HepG2 (cell line): Measurements from ENCODE around the gene MACROD2. TPM values are rescaled to one million over a fixed set of nuclear protein-coding genes. Genes with fewer than 3 reads are reported as not detected.

Experiments
- ATAC-seq: fragments of 200-7000 bp; cut with Tn5 transposase; 3 replicates; pipeline ENCODE4 v1.9.1; 2020; ENCODE audit warnings: mild to moderate bottlenecking, moderate library complexity
- BruUV-seq: library from RNA; stranded (reverse); fragments of 400-500 nt; replicated peaks from 2 replicates; lab custom pipeline; 2021; lab: Mats Ljungman, UMichigan
- CTCF ChIA-PET: fragments of 300-600 bp; formaldehyde crosslinking; extraction: SDS; loops from one replicate; lab custom pipeline; 2021; ENCODE audit warnings: low total read pairs, inconsistent platforms, low intra/inter-chr PET ratio; lab: Yijun Ruan, JAX
- POLR2A ChIA-PET: fragments of 350-600 bp; sonication (Branson Sonifier 250); formaldehyde crosslinking; loops from one replicate; lab custom pipeline; 2020; ENCODE audit warnings: antibody characterized with exemption, inconsistent platforms; lab: Yijun Ruan, JAX
- DNase-seq: peaks from one replicate; pipeline ENCODE4 v3.0.0-alpha.2; 2015; ENCODE audit warnings: low spot score
- FAIRE-seq: peaks from 3 replicates; lab custom pipeline; 2011; peaks lifted over from hg19 to GRCh38; lab: Jason Lieb, UNC
- H2AFZ ChIP-seq: one replicate; pipeline ENCODE4 v1.6.1; 2011; ENCODE audit warnings: low read length, inconsistent platforms
- H3K27ac ChIP-seq: fragments of 300-600 bp; 3 replicates; pipeline ENCODE4 v1.8.0; 2011; ENCODE audit warnings: mixed run types, mild to moderate bottlenecking, mixed read lengths, low read length, inconsistent platforms; ENCODE audit not compliant: insufficient read depth; ENCODE audit errors: extremely low read length
- H3K27me3 ChIP-seq, 2 experiments: fragments of 200-600 bp in 1 of 2; 2 replicates in 1 of 2; 3 replicates in 1 of 2; pipeline versions ENCODE4 v1.6.0 to v1.8.0; 2011; ENCODE audit warnings: low read length in 2 of 2, mild to moderate bottlenecking in 2 of 2, moderate library complexity in 2 of 2, inconsistent platforms in 1 of 2; ENCODE audit not compliant: insufficient read depth in 2 of 2, control insufficient read depth in 1 of 2
- H3K36me3 ChIP-seq, 2 experiments: fragments of 200-600 bp in 1 of 2; replicated peaks in 1 of 2; 2 replicates in 1 of 2; 3 replicates in 1 of 2; pipeline versions ENCODE4 v1.5.1 to v1.8.0; 2011; ENCODE audit warnings: low read length in 2 of 2, inconsistent platforms in 1 of 2; ENCODE audit not compliant: insufficient read depth in 2 of 2, control insufficient read depth in 1 of 2
- H3K4me1 ChIP-seq: 2 replicates; pipeline ENCODE4 v1.5.1; 2012; ENCODE audit warnings: low read length, inconsistent platforms; ENCODE audit not compliant: insufficient read depth
- H3K4me2 ChIP-seq: 2 replicates; pipeline ENCODE4 v1.6.0; 2011; ENCODE audit warnings: low read depth, low read length, inconsistent platforms
- H3K4me3 ChIP-seq, 3 experiments: fragments of 200-600 bp in 1 of 3; sonication (generic), shearing (Covaris generic) in 1 of 3; replicated peaks in 1 of 3; 2 replicates each; pipeline ENCODE4 v1.5.1; 2011 to 2016; ENCODE audit warnings: low read length in 3 of 3, inconsistent platforms in 2 of 3, low read depth in 2 of 3, mild to moderate bottlenecking in 2 of 3, control low read depth in 1 of 3, mixed read lengths in 1 of 3; ENCODE audit not compliant: insufficient read depth in 1 of 3
- H3K79me2 ChIP-seq: one replicate; pipeline ENCODE4 v1.6.1; 2011; ENCODE audit warnings: low read length, inconsistent platforms; ENCODE audit not compliant: insufficient read depth
- H3K9ac ChIP-seq: 2 replicates; pipeline ENCODE4 v1.6.0; 2011; ENCODE audit warnings: mild to moderate bottlenecking, low read depth, low read length, inconsistent platforms; ENCODE audit not compliant: insufficient read depth
- H3K9me3 ChIP-seq: 2 replicates; pipeline ENCODE4 v1.5.1; 2012; ENCODE audit warnings: mild to moderate bottlenecking, low read length
- H4K20me1 ChIP-seq: 2 replicates; pipeline ENCODE4 v1.6.0; 2011; ENCODE audit warnings: inconsistent platforms, mild to moderate bottlenecking, low read length, moderate library complexity; ENCODE audit not compliant: insufficient read depth
- ATF4 ChIP-seq, 2 experiments: fragments of 450-650 bp in 1 of 2; sonication (generic) in 1 of 2; formaldehyde crosslinking; IDR thresholded peaks; 2 replicates each; pipeline versions ENCODE4 v1.5.0 to v1.8.0; 2020 to 2022; ENCODE audit warnings: mild to moderate bottlenecking in 1 of 2, missing genetic modification reagents in 1 of 2
- MEIS1 ChIP-seq: sonication (generic); formaldehyde crosslinking; IDR thresholded peaks from 2 replicates; pipeline ENCODE4 v1.9.0; 2021; ENCODE audit warnings: mild to moderate bottlenecking, missing genetic modification reagents, moderate library complexity, borderline replicate concordance
- ZNF143 ChIP-seq: sonication (generic); formaldehyde crosslinking; IDR thresholded peaks from 2 replicates; pipeline ENCODE4 v1.4.0; 2020; ENCODE audit warnings: missing genetic modification reagents
- ZNF17 ChIP-seq: sonication (generic); formaldehyde crosslinking; IDR thresholded peaks from 2 replicates; pipeline ENCODE4 v1.5.0; 2020; ENCODE audit warnings: mild to moderate bottlenecking, missing genetic modification reagents
- ZNF256 ChIP-seq: sonication (generic); formaldehyde crosslinking; conservative IDR thresholded peaks from 2 replicates; pipeline ENCODE4 v1.4.0; 2020; ENCODE audit warnings: missing genetic modification reagents
- ZNF558 ChIP-seq: sonication (generic); formaldehyde crosslinking; IDR thresholded peaks from 2 replicates; pipeline ENCODE4 v1.9.0; 2022; ENCODE audit warnings: mild to moderate bottlenecking, missing genetic modification reagents, borderline replicate concordance
- WGBS: methylation state at CpG from one replicate; pipeline ENCODE4 v1.1.6; 2017; ENCODE audit warnings: low lambda C conversion rate; 5-methylcytosine and 5-hydroxymethylcytosine counted together
- in situ Hi-C: cut with HindIII; loops from 2 replicates; pipeline ENCODE4 v1.10.0; 2017; ENCODE audit warnings: low pct_unique_long_range_greater_than_20kb; ENCODE audit not compliant: extremely low pct_ligation_motif_present
- intact Hi-C: fragments of 100-400 bp; cut with micrococcal nuclease; formaldehyde crosslinking; loops from one replicate; pipeline ENCODE4 v1.10.0; 2022; ENCODE audit not compliant: unreplicated experiment
- polyA plus RNA-seq, 8 experiments: library from polyadenylated mRNA; depleted of rRNA in 3 of 8; stranded (reverse) in 7 of 8; unstranded in 1 of 8; fragments of >200 nt; fragmentation: Illumina TruSeq in 4 of 8; extraction: Trizol in 4 of 8; gene quantifications; 2 replicates each; pipeline versions ENCODE4 v1.2.1 to v1.2.3, GENCODE V29; 2011 to 2016; ENCODE audit warnings: low read depth in 4 of 8, missing spikeins in 1 of 8, mixed read lengths in 1 of 8; ENCODE audit not compliant: insufficient read depth in 1 of 8
- total RNA-seq, 5 experiments: library from RNA; depleted of rRNA; stranded (reverse); fragments of >200 nt; fragmentation: Illumina TruSeq; extraction: Trizol; gene quantifications; 2 replicates each; pipeline ENCODE4 v1.2.3, GENCODE V29; 2016; ENCODE audit warnings: low read depth in 1 of 5

MACROD2 gene
- total and polyA plus RNA-seq, 2 of the 13 experiments (the other 11 are each of a cell fraction or from before 2014, with no cell fraction given) = 0.13 to 0.51 TPM

DNA sequence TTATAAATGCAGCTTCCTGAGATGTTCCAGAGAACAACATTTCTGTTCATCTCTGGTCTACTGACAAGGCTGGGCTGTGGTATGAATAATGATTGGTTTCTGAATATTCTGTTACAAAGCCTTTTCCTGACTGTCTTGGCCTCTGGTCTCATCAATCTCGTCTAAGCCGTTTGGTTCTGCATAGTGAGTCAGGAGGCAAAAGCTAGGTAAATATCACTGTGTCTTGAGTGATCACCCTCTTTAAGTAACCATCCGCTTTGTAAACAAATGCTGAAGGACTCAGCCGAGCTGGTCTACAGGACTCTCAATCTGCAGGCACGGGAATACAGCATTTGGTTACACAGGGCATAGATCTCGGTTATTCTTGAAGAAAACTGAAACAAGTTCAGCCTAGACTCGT lies 2066.0 kb downstream of the MACROD2 start:
- TF ChIP-seq ZNF256 (CRISPR knock-in tag) (no peak), ZNF558 (CRISPR knock-in tag) (no peak), ZNF17 (CRISPR knock-in tag) (no peak), ZNF143 (no peak), MEIS1 (CRISPR knock-in tag) (no peak), ATF4 (CRISPR knock-in tag; IDR thresholded peaks at IDR 0.05) (no peak)
- TF ChIP-seq, all 625 proteins: peak for 0
- ChIA-PET CTCF (no interaction called here), POLR2A (no interaction called here)
- Histone ChIP-seq H3K4me1 (peaks cover 20% of the 10 kb centered on the region), H3K36me3 (no peaks in the 10 kb centered on the region), H2AFZ (no peak overlapping the region), H3K4me3 (no peak overlapping the region), H4K20me1 (no peaks in the 10 kb centered on the region), H3K9me3 (peaks cover 33% of the 10 kb centered on the region), H3K79me2 (no peaks in the 10 kb centered on the region), H3K9ac (no peak overlapping the region), H3K4me2 (no peak overlapping the region), H3K27ac (no peak overlapping the region), H3K27me3 (no peaks in the 10 kb centered on the region; a peak in 1 of 5 replicates)
- ATAC-seq (no peak), DNase-seq (no peak), FAIRE-seq (no peak)
- intact Hi-C loops = no loop called here
- in situ Hi-C loops = no loop called here
- BruUV-seq = no TSS peak
- WGBS = 14% methylated on average over 7 of the region's 7 CpGs
